Measurements from ENCODE around the gene HOXB13.

Gene HOXB13

DNA sequence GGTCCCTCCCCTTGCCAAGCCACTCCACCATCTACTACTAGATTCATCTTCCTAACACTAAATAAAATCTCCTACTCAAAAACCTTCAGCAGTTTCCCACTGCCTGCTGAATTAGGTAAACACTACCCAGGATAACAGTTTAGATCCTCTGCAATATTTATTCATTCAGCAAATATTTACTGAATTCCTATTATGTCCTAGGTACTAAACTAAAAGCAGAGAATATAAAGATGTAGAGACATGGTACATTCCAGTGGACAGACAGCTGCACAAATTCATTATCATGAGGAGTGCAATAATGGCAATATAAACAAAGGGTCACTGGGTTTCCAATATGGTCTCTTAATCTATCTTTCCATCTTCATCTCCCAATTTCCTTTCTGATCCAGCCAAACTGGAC, 30.7 kb upstream of the HOXB13 start:
- Histone ChIP-seq H3K4me1 (peaks cover 0 to 37% (median 4%) of the 10 kb centered on the region in 10 experiments; a peak in 10 of 20 replicates), H3K9ac (no peak overlapping the region), H3K36me3 (no peaks in the 10 kb centered on the region), H3K9me3 (replicated peaks in 1 of 11) (peaks cover 0 to 8% (median 0%) of the 10 kb centered on the region in 11 experiments; a peak in 6 of 22 replicates), H3K27me3 (peaks cover 38 to 84% (median 58%) of the 10 kb centered on the region in 11 experiments), H3K4me2 (no peak overlapping the region), H3K4me3 (no peak overlapping the region), H4K20me1 (peaks cover 0 to 13% (median 10%) of the 10 kb centered on the region in 11 experiments; a peak in 14 of 22 replicates), H3K27ac (no peak overlapping the region)
- no peak for TF ChIP-seq Cebpa-rat (IDR thresholded peaks at IDR 0.05)

DNA sequence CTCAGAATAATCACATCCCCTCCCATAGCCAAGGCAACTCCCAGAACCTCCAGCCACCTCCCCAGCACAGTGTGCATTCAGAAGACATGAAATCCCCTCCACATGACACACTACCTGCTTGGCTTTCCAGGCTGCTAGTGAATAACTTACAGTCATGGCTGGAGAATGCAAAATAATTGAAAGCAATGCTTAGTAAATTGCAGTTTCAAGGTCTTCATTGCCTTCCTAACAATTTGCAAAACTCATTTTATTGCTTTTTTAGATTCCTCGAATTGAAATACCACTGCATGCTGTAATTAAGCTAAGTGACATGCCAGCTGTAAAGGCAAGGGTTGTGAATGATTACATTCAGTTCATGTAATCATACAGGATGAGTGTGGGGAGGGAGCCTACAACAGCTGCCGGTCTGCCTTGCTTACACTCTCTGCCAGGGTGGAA, 29.0 kb upstream of the HOXB13 start:
- Histone ChIP-seq H3K9ac (no peak overlapping the region), H3K4me1 (peaks cover 0 to 49% (median 4%) of the 10 kb centered on the region in 10 experiments; a peak in 10 of 20 replicates), H4K20me1 (peaks cover 0 to 30% (median 26%) of the 10 kb centered on the region in 11 experiments; a peak in 15 of 22 replicates), H3K9me3 (replicated peaks in 1 of 11) (peaks cover 0 to 8% (median 0%) of the 10 kb centered on the region in 11 experiments; a peak in 6 of 22 replicates), H3K27ac (no peak overlapping the region), H3K36me3 (no peaks in the 10 kb centered on the region), H3K4me3 (no peak overlapping the region), H3K27me3 (peaks cover 56 to 88% (median 73%) of the 10 kb centered on the region in 11 experiments), H3K4me2 (peak overlapping the region in 6 of 11 experiments; percentile 2 to 77 (median 36); a peak in 8 of 22 replicates)
- no peak for TF ChIP-seq Cebpa-rat (IDR thresholded peaks at IDR 0.05)

DNA sequence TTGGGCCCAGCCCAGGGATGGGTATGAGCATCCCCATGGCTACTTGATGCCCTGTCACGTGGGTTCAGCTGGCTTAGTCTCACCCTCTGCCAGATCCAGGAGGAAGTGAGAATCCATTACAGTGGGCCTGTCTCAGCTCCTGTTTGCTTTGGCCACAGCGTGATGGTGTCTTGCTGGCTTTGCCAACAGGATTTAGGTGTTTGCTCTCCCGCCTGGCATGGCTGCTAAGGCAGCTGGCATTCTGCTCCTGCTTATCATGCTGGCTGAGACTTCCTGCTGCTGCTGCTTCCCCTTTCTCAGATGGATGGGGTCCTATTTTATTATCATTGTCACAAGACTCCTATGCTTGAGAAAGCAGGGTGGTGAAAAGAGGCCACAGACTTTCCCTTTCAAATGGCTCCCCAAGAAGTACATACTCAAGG, 28.3 kb upstream of the HOXB13 start:
- Histone ChIP-seq H3K9ac (no peak overlapping the region), H3K4me1 (peaks cover 0 to 49% (median 4%) of the 10 kb centered on the region in 10 experiments; a peak in 10 of 20 replicates), H4K20me1 (peaks cover 0 to 37% (median 33%) of the 10 kb centered on the region in 11 experiments; a peak in 16 of 22 replicates), H3K4me2 (peak overlapping the region in 6 of 11 experiments; percentile 2 to 77 (median 36); a peak in 9 of 22 replicates), H3K27me3 (peaks cover 63 to 95% (median 81%) of the 10 kb centered on the region in 11 experiments), H3K36me3 (no peaks in the 10 kb centered on the region), H3K9me3 (replicated peaks in 1 of 11) (peaks cover 0 to 8% (median 0%) of the 10 kb centered on the region in 11 experiments; a peak in 6 of 22 replicates), H3K27ac (no peak overlapping the region), H3K4me3 (no peak overlapping the region)
- no peak for TF ChIP-seq Cebpa-rat (IDR thresholded peaks at IDR 0.05)

DNA sequence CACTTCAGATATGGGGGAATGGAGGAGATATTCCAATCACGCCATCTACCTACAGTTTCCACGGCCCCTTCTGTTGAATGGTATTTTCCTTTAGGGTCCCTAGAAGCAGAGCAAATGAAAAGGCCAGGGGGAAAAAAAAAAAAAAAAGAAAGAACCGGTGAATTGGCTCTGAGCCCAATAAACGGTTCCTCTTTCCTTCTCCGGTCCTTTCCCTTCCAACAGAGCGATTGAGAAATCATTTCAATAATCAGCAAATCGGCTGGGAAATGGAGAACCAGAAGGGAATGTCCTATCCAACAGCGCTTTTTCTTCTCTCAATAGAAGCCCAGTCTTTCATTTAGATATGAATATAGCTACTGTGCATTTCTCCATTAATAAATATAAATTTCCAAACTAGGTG, 26.8 kb upstream of the HOXB13 start:
- no peak for TF ChIP-seq Cebpa-rat (IDR thresholded peaks at IDR 0.05)
- Histone ChIP-seq H3K36me3 (no peaks in the 10 kb centered on the region), H3K27ac (no peak overlapping the region), H3K27me3 (peaks cover 78 to 98% (median 94%) of the 10 kb centered on the region in 11 experiments), H3K4me1 (peaks cover 0 to 49% (median 4%) of the 10 kb centered on the region in 10 experiments; a peak in 10 of 20 replicates), H3K4me3 (no peak overlapping the region), H3K9me3 (replicated peaks in 1 of 11) (peaks cover 0 to 8% (median 0%) of the 10 kb centered on the region in 11 experiments; a peak in 6 of 22 replicates), H3K4me2 (peak overlapping the region in 3 of 11 experiments; percentile 43 to 75 (median 73); a peak in 5 of 22 replicates), H4K20me1 (peaks cover 0 to 52% (median 45%) of the 10 kb centered on the region in 11 experiments; a peak in 16 of 22 replicates), H3K9ac (no peak overlapping the region)

DNA sequence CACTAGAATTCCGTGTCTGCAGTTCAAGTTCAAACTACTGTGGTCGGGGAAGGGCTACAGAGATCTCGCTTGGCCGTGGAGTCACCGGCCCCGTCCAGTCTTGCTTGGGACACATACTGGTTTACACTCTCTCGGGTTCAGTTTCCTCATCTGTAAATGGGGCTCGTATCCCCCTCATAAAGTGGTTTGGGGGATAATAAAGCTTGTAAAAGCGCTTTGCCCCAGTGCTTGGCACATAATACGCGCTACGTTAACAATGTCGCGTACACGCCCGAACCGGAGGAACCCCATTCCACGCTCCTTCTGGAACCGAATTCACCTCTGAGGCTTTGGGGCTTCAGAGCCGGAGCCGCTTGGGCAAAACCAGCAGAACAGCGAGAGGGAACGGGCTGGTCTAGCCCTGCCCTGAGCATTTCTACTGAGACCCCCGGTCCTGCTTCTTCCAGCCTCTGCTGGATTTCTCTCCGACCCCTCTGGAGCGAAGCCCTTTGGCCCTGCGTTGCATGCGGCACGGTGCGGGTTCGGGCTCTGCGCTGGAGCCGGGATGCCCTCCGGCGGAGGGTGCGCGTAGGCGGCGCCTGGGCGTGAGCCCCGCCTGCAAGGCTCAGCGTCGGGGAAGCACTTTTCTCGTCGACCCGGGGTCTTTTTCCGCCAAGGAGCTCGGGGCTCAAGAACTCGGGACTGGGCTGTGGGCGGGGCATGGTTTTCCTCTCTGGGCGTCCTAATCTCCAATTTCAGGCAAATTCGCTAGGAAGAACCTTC, 26.1 kb upstream of the HOXB13 start:
- peaks cover 0 to 8% (median 0%) of the 10 kb centered on the region in 11 experiments; a peak in 6 of 22 replicates for H3K9me3 ChIP-seq (replicated peaks in 1 of 11)
- H3K4me1 ChIP-seq = peaks cover 0 to 49% (median 4%) of the 10 kb centered on the region in 10 experiments; a peak in 10 of 20 replicates
- no peak overlapping the region; a peak in 1 of 20 replicates for H3K4me3 ChIP-seq
- no peak overlapping the region for H3K27ac ChIP-seq
- TF ChIP-seq Cebpa-rat (IDR thresholded peaks at IDR 0.05) = no peak
- H3K9ac ChIP-seq = no peak overlapping the region
- peaks cover 0 to 59% (median 52%) of the 10 kb centered on the region in 11 experiments; a peak in 17 of 22 replicates for H4K20me1 ChIP-seq
- H3K27me3 ChIP-seq = peaks cover 85 to 100% (median 98%) of the 10 kb centered on the region in 11 experiments
- no peaks in the 10 kb centered on the region for H3K36me3 ChIP-seq
- H3K4me2 ChIP-seq = peak overlapping the region in 3 of 11 experiments; percentile 43 to 75 (median 73); a peak in 5 of 22 replicates

DNA sequence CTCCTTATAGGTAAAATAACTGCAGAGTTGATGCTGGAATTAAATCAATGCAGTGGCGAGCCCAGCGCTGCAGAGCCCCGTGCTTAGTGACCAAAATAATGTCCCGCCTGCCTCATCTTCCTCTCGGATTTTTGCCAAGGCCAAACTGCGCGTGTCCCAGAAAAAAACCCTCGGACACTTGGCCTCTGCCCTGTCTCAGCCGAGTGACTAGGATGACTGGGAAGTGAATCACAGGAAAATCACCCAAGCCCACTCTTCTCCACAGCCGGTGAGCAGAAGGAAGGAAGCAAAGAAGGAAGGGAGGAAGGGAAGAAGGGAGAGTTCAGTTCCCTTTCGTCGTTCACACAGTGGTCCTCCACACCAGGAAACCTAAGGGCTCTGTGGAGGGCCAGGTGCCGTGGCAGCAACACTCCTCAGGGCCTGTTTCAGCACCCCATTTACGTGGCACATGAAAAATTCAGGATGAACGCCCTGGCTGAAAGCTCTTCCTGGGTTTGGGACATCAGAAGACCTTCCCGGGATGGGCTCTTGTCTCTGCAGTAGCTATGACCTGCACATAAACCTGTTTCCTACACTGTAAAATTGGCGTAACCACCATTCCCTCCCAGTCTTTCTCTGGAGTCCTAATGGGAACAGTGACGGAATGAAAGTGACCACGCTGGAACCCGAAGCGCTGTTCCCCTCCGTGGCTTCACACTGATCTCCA, 25.4 kb upstream of the HOXB13 start:
- Histone ChIP-seq H3K4me2 (peak overlapping the region in 3 of 11 experiments; percentile 27 to 75 (median 73); a peak in 5 of 22 replicates), H4K20me1 (peaks cover 0 to 63% (median 58%) of the 10 kb centered on the region in 11 experiments; a peak in 17 of 22 replicates)
- TF ChIP-seq Cebpa-rat (IDR thresholded peaks at IDR 0.05) = no peak

DNA sequence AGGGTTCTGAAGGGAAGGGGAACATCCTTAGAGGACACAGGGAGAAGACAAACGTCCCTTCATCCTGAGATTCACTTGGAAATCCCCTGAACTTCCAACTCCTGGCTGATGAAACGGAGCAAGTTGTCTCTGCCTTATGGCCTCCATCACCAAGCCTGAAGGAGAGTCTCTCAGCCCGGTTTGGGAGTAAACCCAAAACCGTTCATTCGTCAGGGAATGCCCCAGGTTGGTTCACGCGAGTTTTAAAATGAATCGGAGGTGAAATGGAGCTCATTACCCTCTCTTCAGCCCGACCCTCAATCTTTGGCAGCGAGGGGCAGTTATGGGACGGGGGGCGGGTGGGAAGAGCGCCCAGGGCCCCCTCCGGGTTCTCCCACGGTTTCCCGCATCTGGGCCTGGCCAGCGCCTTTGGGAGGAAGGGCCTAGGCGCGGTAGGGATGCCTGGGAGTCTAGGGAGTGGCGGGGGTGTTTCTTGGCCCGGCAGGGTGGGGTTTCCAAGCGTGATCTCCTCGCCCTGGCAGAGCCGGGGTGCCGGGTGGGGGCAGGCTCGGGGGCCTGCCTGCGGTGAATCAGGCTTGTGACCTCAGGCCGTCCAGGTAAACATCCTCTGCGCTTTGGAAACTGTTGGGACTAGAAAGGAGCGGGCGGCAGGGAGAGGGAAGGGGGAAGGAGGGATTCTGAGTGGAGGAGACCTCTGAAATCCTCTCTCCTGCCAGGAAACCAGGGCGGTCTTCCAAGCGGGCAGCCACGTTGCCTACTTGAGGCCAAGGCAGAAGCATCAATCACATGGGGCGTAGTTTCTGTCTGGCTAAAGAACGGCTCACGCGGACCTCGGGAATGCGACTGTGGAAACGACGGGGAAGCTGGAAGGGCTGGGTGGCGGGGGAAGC, 24.1 kb upstream of the HOXB13 start:
- TF ChIP-seq Cebpa-rat (IDR thresholded peaks at IDR 0.05) = no peak
- H3K4me1 ChIP-seq = peaks cover 0 to 45% (median 4%) of the 10 kb centered on the region in 10 experiments; a peak in 10 of 20 replicates
- no peaks in the 10 kb centered on the region for H3K36me3 ChIP-seq
- H3K4me2 ChIP-seq = no peak overlapping the region
- H3K27me3 ChIP-seq = peaks cover 97 to 100% (median 100%) of the 10 kb centered on the region in 11 experiments
- H4K20me1 ChIP-seq = peaks cover 0 to 75% (median 68%) of the 10 kb centered on the region in 11 experiments; a peak in 18 of 22 replicates
- H3K9ac ChIP-seq = no peak overlapping the region
- H3K4me3 ChIP-seq = no peak overlapping the region
- no peak overlapping the region for H3K27ac ChIP-seq
- peaks cover 0 to 8% (median 0%) of the 10 kb centered on the region in 11 experiments; a peak in 6 of 22 replicates for H3K9me3 ChIP-seq (replicated peaks in 1 of 11)

More for the DNA sequence above, 25.4 kb upstream of the HOXB13 start:
- H3K36me3 ChIP-seq = no peaks in the 10 kb centered on the region
- H3K9ac ChIP-seq = no peak overlapping the region
- peaks cover 0 to 8% (median 0%) of the 10 kb centered on the region in 11 experiments; a peak in 6 of 22 replicates for H3K9me3 ChIP-seq (replicated peaks in 1 of 11)
- no peak overlapping the region; a peak in 1 of 20 replicates for H3K4me3 ChIP-seq
- H3K4me1 ChIP-seq = peaks cover 0 to 49% (median 4%) of the 10 kb centered on the region in 10 experiments; a peak in 10 of 20 replicates
- H3K27ac ChIP-seq = no peak overlapping the region
- peaks cover 92 to 100% (median 100%) of the 10 kb centered on the region in 11 experiments for H3K27me3 ChIP-seq

Measured in BLaER1 treated with 17β-estradiol and CSF1 and Interleukin-3, amounts not matched to agents 10 nM and 100 nM (cell line).